ENCODE results near the gene GPR22. TPM values are rescaled to one million over a fixed set of nuclear protein-coding genes. Genes with fewer than 3 reads are reported as not detected.

The GPR22 gene
- total RNA-seq, 1 donor from 2014 or later = not detected

DNA sequence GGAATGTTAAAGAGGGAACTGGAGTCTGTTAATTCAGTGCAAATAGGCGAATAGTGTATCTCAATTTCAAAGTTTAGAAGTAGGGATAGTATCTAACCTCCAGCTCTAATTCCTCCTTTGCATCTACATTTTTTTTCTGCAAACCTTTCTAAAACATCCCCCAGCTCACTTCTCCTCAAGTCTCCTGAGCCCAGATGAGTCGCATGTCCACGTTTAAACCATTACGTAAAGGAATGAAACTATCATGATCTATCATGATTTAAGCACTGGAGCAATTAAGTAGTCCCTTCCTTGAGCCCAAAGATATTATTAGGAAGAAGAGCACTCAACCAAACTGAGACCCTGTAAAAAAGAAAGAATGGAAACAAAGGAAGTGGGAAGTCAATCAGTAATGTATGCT is 29.9 kb downstream of the GPR22 start:
- H3K27me3 ChIP-seq (ENCODE audit: control insufficient read depth, insufficient read depth, low read length) = no peaks in the 10 kb centered on the region
- DNase-seq (ENCODE audit: low read depth) = no peak
- no peak overlapping the region for H3K4me3 ChIP-seq (ENCODE audit: low read depth, low read length)
- H3K36me3 ChIP-seq (ENCODE audit: control insufficient read depth, insufficient read depth, low read length) = no peaks in the 10 kb centered on the region
- TF ChIP-seq, protein P1, sequence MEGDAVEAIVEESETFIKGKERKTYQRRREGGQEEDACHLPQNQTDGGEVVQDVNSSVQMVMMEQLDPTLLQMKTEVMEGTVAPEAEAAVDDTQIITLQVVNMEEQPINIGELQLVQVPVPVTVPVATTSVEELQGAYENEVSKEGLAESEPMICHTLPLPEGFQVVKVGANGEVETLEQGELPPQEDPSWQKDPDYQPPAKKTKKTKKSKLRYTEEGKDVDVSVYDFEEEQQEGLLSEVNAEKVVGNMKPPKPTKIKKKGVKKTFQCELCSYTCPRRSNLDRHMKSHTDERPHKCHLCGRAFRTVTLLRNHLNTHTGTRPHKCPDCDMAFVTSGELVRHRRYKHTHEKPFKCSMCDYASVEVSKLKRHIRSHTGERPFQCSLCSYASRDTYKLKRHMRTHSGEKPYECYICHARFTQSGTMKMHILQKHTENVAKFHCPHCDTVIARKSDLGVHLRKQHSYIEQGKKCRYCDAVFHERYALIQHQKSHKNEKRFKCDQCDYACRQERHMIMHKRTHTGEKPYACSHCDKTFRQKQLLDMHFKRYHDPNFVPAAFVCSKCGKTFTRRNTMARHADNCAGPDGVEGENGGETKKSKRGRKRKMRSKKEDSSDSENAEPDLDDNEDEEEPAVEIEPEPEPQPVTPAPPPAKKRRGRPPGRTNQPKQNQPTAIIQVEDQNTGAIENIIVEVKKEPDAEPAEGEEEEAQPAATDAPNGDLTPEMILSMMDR (IDR thresholded peaks at IDR 0.05; ENCODE audit: insufficient read depth, low read length, poor library complexity, severe bottlenecking) = no peak

DNA sequence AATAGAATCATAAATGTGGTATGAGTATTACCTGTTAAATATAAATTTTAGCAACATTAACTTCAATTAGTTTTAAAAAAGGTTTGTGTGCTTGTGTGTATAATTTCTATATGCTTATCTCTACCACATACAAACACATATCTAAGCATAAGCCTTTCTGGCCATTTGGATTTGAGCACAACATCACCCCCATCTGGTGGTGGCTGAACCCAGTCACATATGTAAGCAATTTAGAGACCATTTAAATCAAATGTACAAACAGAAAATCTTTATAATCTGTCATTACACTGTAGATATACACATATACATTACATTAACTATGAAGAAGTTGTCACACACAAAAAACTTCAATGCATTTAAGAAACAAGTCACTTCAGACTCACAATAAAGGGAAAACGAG is 31.7 kb downstream of the GPR22 start:
- no peak for DNase-seq (ENCODE audit: low read depth)
- TF ChIP-seq, protein P1 (IDR thresholded peaks at IDR 0.05; ENCODE audit: insufficient read depth, low read length, poor library complexity, severe bottlenecking) = peak; percentile 39
- H3K27me3 ChIP-seq (ENCODE audit: control insufficient read depth, insufficient read depth, low read length) = no peaks in the 10 kb centered on the region
- H3K36me3 ChIP-seq (ENCODE audit: control insufficient read depth, insufficient read depth, low read length) = no peaks in the 10 kb centered on the region
- H3K4me3 ChIP-seq (ENCODE audit: low read depth, low read length) = no peak overlapping the region

DNA sequence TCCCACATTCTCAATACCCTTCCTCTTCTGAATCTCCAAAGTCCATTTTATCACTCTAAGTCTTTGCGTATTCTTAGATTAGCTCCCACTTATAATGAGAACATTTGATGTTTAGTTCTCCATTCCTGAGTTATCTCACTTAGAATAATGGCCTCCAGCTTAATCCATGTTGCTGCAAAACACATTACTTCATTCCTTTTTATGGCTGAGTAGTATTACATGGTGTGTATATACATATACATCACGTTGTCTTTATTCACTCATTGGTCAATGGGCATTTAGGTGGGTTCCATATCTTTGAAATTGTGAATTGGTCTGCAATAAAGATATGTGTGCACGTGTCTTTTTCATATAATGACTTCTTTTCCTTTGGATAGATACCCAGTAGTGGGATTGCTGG is 32.3 kb downstream of the GPR22 start:
- no peak for DNase-seq (ENCODE audit: low read depth)
- Histone ChIP-seq H3K27me3 (ENCODE audit: control insufficient read depth, insufficient read depth, low read length) (no peaks in the 10 kb centered on the region), H3K4me3 (ENCODE audit: low read depth, low read length) (no peak overlapping the region), H3K36me3 (ENCODE audit: control insufficient read depth, insufficient read depth, low read length) (no peaks in the 10 kb centered on the region)
- TF ChIP-seq, protein P1 (IDR thresholded peaks at IDR 0.05; ENCODE audit: insufficient read depth, low read length, poor library complexity, severe bottlenecking) = no peak

DNA sequence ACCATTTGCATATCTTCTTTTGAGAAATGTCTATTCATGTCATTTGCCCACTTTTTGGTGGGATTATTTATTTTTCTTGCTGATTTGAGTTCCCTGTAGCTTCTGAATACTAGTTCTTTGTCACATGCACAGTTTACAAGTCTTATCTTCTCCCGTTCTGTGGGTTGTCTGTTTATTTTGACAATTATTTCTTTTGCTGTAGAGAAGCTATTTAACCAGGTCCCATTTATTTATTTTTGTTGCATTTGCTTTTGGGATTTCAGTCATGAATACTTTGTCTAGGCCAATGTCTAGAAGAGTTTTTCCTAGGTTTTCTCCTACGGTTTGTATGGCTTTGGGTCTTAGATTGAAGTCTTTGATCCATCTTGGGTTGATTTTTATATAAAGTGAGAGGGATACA is 32.9 kb downstream of the GPR22 start:
- no peaks in the 10 kb centered on the region for H3K36me3 ChIP-seq (ENCODE audit: control insufficient read depth, insufficient read depth, low read length)

DNA sequence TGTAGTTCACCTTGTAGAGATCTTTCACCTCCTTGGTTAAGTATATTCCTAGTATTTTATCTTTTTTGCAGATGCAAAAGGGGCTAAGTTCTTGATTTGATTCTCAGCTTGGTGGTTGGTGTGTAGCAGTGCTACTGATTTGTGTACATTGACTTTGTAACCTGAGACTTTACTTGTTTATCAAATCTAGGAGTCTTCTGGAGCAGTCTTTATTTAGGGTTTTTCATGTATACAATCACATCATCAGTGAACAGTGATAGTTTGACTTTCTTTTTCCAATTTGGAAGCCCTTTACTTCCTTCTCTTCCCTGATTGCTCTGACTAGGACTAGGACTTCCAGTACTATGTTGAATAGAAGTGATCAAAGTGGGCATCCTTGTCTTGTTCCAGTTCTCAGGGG is 33.8 kb downstream of the GPR22 start:
- no peak for DNase-seq (ENCODE audit: low read depth)
- Histone ChIP-seq H3K36me3 (ENCODE audit: control insufficient read depth, insufficient read depth, low read length) (no peaks in the 10 kb centered on the region), H3K27me3 (ENCODE audit: control insufficient read depth, insufficient read depth, low read length) (no peaks in the 10 kb centered on the region), H3K4me3 (ENCODE audit: low read depth, low read length) (no peak overlapping the region)
- TF ChIP-seq, protein P1 (IDR thresholded peaks at IDR 0.05; ENCODE audit: insufficient read depth, low read length, poor library complexity, severe bottlenecking) = no peak

More for the DNA sequence above, 32.9 kb downstream of the GPR22 start:
- TF ChIP-seq, protein P1 (IDR thresholded peaks at IDR 0.05; ENCODE audit: insufficient read depth, low read length, poor library complexity, severe bottlenecking) = no peak
- H3K27me3 ChIP-seq (ENCODE audit: control insufficient read depth, insufficient read depth, low read length) = no peaks in the 10 kb centered on the region
- H3K4me3 ChIP-seq (ENCODE audit: low read depth, low read length) = no peak overlapping the region
- DNase-seq (ENCODE audit: low read depth) = no peak

DNA sequence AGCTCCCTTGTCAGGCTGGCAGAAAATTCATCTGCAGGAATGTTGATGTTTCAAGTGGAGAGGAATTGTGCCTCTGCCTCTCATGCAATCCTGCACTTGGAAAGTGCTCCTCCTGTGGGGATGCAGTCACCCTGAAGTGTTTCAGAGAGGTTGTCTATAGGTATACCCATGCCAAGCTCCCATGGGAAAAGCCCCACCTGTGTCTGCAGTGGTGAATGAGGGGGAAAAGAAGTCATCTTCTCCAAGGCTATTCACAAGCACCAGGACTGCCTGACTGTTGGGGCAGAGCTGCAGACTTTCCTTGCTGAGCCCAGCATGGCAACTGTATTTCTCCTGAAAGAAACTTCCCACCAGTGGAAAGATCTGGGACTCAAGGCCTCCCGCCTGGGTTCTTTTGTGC is 35.5 kb downstream of the GPR22 start:
- TF ChIP-seq, protein P1 (IDR thresholded peaks at IDR 0.05; ENCODE audit: insufficient read depth, low read length, poor library complexity, severe bottlenecking) = no peak
- Histone ChIP-seq H3K36me3 (ENCODE audit: control insufficient read depth, insufficient read depth, low read length) (no peaks in the 10 kb centered on the region), H3K4me3 (ENCODE audit: low read depth, low read length) (no peak overlapping the region), H3K27me3 (ENCODE audit: control insufficient read depth, insufficient read depth, low read length) (no peaks in the 10 kb centered on the region)
- no peak for DNase-seq (ENCODE audit: low read depth)
